A549 (cell line): Measurements from ENCODE around the gene INSM2.

Source experiments
- HOXA7 ChIP-seq: fragments of 250-450 bp; sonication (Bioruptor Pico); IDR thresholded peaks from 2 replicates; pipeline ENCODE4 v1.5.0; 2020; ENCODE audit warnings: mild to moderate bottlenecking, moderate library complexity
- KDM5A ChIP-seq: fragments of 200-600 bp; sonication (generic); IDR thresholded peaks from 2 replicates; pipeline ENCODE4 v1.6.1; 2016; ENCODE audit warnings: antibody characterized with exemption, mild to moderate bottlenecking
- POLR2A ChIP-seq: IDR thresholded peaks from 2 replicates; pipeline ENCODE4 v1.6.1; 2012; ENCODE audit warnings: mild to moderate bottlenecking, low read length
- RAD21 ChIP-seq, 2 experiments: fragments of >200 bp in 1 of 2; sonication (Bioruptor Twin) in 1 of 2; formaldehyde crosslinking in 1 of 2; IDR thresholded peaks in 1 of 2; conservative IDR thresholded peaks in 1 of 2; 2 replicates in 1 of 2; 3 replicates in 1 of 2; pipeline ENCODE4 v1.6.1; 2012 to 2018; ENCODE audit warnings: inconsistent platforms in 1 of 2
- ZFP36 ChIP-seq: fragments of 450-650 bp; IDR thresholded peaks from 2 replicates; pipeline ENCODE4 v1.6.1; 2014; ENCODE audit warnings: borderline replicate concordance; ENCODE audit not compliant: partially characterized antibody
- TF ChIP-seq, protein P1 (sequence below): fragments of >200 bp; sonication (Bioruptor Twin); formaldehyde crosslinking; IDR thresholded peaks from 3 replicates; pipeline ENCODE4 v1.5.1; 2016
- TF ChIP-seq, protein P2 (sequence below): fragments of 200-600 bp; sonication (generic); IDR thresholded peaks from 2 replicates; pipeline ENCODE4 v1.6.1; 2016; ENCODE audit warnings: antibody characterized with exemption, mild to moderate bottlenecking, moderate library complexity
- TF ChIP-seq, protein P3 (sequence below): IDR thresholded peaks from 2 replicates; pipeline ENCODE4 v1.6.1; 2012

DNA sequence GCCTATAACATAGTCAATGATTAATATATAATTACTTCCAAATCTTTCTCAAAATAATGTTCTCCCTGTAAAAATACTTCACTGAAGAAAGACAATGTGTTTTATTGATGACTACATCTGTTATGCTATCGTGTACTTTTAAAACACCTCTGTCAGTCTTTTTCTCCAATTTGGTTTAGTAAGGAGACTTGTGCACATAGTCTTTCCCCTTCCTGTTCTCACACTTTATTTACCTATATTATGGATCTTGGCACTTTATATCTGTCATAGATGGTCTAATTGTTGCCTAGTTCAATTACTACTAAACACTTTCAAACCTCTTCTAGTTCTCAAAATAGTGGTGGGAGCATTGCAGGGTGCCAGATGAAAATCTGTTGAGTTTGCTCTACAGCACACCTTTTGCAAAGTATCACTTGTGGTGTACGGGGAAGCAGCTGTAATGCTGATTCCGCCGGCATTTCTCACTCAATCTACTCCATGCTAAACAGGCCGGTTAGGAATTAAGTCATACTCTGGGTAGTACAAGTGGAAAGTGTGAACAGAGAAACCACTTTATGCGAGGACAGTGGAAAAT lies 1.1 kb upstream of the INSM2 start:
- TF ChIP-seq HOXA7 (CRISPR knock-in tag) (no peak), KDM5A (no peak), ZFP36 (no peak), POLR2A (no peak), RAD21 (conservative IDR thresholded peaks at IDR 0.05 in 1 of 2, IDR thresholded peaks at IDR 0.05 in 1 of 2) (no peak)
- TF ChIP-seq, protein P1, sequence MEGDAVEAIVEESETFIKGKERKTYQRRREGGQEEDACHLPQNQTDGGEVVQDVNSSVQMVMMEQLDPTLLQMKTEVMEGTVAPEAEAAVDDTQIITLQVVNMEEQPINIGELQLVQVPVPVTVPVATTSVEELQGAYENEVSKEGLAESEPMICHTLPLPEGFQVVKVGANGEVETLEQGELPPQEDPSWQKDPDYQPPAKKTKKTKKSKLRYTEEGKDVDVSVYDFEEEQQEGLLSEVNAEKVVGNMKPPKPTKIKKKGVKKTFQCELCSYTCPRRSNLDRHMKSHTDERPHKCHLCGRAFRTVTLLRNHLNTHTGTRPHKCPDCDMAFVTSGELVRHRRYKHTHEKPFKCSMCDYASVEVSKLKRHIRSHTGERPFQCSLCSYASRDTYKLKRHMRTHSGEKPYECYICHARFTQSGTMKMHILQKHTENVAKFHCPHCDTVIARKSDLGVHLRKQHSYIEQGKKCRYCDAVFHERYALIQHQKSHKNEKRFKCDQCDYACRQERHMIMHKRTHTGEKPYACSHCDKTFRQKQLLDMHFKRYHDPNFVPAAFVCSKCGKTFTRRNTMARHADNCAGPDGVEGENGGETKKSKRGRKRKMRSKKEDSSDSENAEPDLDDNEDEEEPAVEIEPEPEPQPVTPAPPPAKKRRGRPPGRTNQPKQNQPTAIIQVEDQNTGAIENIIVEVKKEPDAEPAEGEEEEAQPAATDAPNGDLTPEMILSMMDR: no peak
- TF ChIP-seq, protein P2, sequence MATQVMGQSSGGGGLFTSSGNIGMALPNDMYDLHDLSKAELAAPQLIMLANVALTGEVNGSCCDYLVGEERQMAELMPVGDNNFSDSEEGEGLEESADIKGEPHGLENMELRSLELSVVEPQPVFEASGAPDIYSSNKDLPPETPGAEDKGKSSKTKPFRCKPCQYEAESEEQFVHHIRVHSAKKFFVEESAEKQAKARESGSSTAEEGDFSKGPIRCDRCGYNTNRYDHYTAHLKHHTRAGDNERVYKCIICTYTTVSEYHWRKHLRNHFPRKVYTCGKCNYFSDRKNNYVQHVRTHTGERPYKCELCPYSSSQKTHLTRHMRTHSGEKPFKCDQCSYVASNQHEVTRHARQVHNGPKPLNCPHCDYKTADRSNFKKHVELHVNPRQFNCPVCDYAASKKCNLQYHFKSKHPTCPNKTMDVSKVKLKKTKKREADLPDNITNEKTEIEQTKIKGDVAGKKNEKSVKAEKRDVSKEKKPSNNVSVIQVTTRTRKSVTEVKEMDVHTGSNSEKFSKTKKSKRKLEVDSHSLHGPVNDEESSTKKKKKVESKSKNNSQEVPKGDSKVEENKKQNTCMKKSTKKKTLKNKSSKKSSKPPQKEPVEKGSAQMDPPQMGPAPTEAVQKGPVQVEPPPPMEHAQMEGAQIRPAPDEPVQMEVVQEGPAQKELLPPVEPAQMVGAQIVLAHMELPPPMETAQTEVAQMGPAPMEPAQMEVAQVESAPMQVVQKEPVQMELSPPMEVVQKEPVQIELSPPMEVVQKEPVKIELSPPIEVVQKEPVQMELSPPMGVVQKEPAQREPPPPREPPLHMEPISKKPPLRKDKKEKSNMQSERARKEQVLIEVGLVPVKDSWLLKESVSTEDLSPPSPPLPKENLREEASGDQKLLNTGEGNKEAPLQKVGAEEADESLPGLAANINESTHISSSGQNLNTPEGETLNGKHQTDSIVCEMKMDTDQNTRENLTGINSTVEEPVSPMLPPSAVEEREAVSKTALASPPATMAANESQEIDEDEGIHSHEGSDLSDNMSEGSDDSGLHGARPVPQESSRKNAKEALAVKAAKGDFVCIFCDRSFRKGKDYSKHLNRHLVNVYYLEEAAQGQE: no peak
- TF ChIP-seq, protein P3, sequence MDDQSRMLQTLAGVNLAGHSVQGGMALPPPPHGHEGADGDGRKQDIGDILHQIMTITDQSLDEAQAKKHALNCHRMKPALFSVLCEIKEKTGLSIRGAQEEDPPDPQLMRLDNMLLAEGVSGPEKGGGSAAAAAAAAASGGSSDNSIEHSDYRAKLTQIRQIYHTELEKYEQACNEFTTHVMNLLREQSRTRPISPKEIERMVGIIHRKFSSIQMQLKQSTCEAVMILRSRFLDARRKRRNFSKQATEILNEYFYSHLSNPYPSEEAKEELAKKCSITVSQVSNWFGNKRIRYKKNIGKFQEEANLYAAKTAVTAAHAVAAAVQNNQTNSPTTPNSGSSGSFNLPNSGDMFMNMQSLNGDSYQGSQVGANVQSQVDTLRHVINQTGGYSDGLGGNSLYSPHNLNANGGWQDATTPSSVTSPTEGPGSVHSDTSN: no peak
